ENCODE results near the gene NOTCH3.

DNA sequence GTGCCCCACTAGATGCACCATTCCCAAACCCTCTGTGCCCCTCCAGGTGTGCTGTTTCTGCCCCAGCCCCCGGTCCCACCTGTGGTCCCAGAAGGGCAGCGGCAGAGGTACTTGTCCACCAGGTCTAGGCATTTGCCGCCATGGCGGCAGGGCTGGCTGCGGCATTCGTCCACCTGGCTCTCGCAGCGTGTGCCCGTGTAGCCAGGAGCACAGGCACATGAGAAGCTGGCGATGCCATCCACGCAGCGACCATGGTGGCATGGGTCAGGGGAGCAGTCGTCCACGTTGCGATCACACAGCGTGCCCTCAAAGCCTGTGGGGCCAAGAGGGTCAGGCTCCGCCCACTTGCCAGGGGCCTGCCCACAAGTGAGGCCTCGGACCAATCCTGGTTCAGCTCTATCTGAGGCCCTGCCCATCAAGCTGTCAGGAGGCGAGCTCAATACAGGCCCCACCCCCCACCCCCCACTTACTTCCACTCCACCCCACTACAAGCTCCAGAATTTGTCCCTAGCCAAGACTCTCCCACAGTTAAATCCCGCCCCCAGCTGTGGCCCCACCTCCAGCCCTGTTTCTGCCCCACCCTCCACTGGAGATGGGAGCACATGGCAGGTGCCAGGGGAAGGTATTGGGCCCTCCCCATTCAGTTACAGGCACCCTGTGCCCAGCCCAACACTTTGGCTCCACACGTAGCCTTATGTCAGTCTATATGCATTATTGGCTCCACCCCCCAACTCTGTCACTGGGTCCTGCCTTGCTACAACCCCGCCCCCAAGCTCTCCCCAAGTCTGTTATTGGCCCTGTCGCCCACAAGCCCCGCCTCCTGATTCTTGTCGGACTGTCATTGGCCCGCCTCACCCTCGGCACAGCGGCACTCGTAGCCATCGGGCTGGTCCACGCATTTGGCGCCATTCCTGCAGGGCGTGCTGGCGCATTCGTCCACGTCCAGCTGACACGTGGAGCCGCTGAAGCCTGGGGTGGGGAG, 13.5 kb downstream of the NOTCH3 start:
- TF ChIP-seq, protein P1, sequence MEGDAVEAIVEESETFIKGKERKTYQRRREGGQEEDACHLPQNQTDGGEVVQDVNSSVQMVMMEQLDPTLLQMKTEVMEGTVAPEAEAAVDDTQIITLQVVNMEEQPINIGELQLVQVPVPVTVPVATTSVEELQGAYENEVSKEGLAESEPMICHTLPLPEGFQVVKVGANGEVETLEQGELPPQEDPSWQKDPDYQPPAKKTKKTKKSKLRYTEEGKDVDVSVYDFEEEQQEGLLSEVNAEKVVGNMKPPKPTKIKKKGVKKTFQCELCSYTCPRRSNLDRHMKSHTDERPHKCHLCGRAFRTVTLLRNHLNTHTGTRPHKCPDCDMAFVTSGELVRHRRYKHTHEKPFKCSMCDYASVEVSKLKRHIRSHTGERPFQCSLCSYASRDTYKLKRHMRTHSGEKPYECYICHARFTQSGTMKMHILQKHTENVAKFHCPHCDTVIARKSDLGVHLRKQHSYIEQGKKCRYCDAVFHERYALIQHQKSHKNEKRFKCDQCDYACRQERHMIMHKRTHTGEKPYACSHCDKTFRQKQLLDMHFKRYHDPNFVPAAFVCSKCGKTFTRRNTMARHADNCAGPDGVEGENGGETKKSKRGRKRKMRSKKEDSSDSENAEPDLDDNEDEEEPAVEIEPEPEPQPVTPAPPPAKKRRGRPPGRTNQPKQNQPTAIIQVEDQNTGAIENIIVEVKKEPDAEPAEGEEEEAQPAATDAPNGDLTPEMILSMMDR (conservative IDR thresholded peaks at IDR 0.05; ENCODE audit: low read depth, low read length) = no peak
- TF ChIP-seq EZH2 (IDR thresholded peaks at IDR 0.05; ENCODE audit: low read length, unreplicated experiment) = no peak

Data from PC-3 (cell line).